ENCODE results near the gene CEP192.

DNA sequence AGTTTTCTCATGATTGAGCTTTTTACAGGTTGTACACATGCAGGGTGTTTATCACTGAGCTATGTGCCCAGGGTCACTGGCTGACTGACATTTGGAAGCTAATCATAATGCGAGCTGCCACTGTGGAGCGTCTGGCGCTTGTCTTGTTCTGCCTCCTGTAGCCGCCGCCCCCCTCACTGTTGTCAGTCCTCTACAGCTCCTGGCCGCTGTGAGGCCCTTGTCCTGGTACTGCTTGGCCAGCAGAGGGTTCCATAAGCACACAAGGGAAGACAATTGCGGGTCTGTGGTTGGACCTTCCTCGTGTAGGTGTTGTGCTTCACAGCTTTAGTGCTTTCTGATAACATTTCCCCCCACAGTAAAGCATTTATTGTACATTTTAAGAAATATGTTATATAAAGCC, 121.8 kb downstream of the CEP192 start:
- TF ChIP-seq, protein P1, sequence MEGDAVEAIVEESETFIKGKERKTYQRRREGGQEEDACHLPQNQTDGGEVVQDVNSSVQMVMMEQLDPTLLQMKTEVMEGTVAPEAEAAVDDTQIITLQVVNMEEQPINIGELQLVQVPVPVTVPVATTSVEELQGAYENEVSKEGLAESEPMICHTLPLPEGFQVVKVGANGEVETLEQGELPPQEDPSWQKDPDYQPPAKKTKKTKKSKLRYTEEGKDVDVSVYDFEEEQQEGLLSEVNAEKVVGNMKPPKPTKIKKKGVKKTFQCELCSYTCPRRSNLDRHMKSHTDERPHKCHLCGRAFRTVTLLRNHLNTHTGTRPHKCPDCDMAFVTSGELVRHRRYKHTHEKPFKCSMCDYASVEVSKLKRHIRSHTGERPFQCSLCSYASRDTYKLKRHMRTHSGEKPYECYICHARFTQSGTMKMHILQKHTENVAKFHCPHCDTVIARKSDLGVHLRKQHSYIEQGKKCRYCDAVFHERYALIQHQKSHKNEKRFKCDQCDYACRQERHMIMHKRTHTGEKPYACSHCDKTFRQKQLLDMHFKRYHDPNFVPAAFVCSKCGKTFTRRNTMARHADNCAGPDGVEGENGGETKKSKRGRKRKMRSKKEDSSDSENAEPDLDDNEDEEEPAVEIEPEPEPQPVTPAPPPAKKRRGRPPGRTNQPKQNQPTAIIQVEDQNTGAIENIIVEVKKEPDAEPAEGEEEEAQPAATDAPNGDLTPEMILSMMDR (IDR thresholded peaks at IDR 0.05): peak in 3 of 6 experiments; percentile 40 to 57 (median 42)
- no peak for TF ChIP-seq POLR2A (IDR thresholded peaks at IDR 0.05)
